ENCODE data around the gene FAM163A.

- TF ChIP-seq CTCF (IDR thresholded peaks at IDR 0.05 in 4 of 5, conservative IDR thresholded peaks at IDR 0.05 in 1 of 5) = no peak
- TF ChIP-seq POLR2A (IDR thresholded peaks at IDR 0.05) = no peak
Observed at GRCh38 chr1:179810367-179810715, 67.2 kb downstream of the FAM163A start.
